OCI-LY3 (cell line): ENCODE results near the gene NOP9.
A peak's percentile ranks its signal among the peaks of the same experiment; 100 is the strongest.

Experiments used
- H2AFZ ChIP-seq: fragments of 200-600, 300-600 bp; shearing (Covaris generic); 2 replicates; pipeline ENCODE4 v1.6.0; 2014; ENCODE audit warnings: antibody characterized with exemption, low read depth, low read length
- H3K27ac ChIP-seq: fragments of 200-600, 300-600 bp; sonication (generic); 2 replicates; pipeline ENCODE4 v1.5.1; 2014; ENCODE audit warnings: mild to moderate bottlenecking, low read length, moderate library complexity, mixed read lengths
- H3K27me3 ChIP-seq: fragments of 200-600, 300-600 bp; sonication (generic); 2 replicates; pipeline ENCODE4 v1.6.1; 2014; ENCODE audit warnings: low read depth, low read length, mixed read lengths
- H3K36me3 ChIP-seq: fragments of 200-600, 300-600 bp; sonication (generic); replicated peaks from 2 replicates; pipeline ENCODE3; 2014; ENCODE audit warnings: low read depth, low read length, mixed read lengths
- H3K4me1 ChIP-seq: fragments of 300-600, 200-600 bp; sonication (generic); 2 replicates; pipeline ENCODE4 v1.6.1; 2014; ENCODE audit warnings: low read length, mixed read lengths
- H3K4me2 ChIP-seq: fragments of 200-600, 300-600 bp; sonication (generic); 2 replicates; pipeline ENCODE4 v1.6.1; 2014; ENCODE audit warnings: low read length, mixed read lengths
- H3K4me3 ChIP-seq: fragments of 300-600, 200-600 bp; sonication (generic); 2 replicates; pipeline ENCODE4 v1.5.1; 2014; ENCODE audit warnings: antibody characterized with exemption, mild to moderate bottlenecking, low read length, moderate library complexity
- H3K79me2 ChIP-seq: fragments of 300-600, 200-600 bp; shearing (Covaris generic); 2 replicates; pipeline ENCODE4 v1.6.1; 2014; ENCODE audit warnings: mild to moderate bottlenecking, low read length, mixed read lengths
- H3K9ac ChIP-seq: fragments of 300-600, 200-600 bp; shearing (Covaris generic); 2 replicates; pipeline ENCODE4 v1.6.0; 2014; ENCODE audit warnings: mild to moderate bottlenecking, low read length, moderate library complexity
- H3K9me3 ChIP-seq: fragments of 200-600, 300-600 bp; shearing (Covaris generic); 2 replicates; pipeline ENCODE4 v1.6.1; 2014; ENCODE audit warnings: low read length, mixed read lengths; ENCODE audit not compliant: insufficient read depth
- H4K20me1 ChIP-seq: fragments of 200-600, 300-600 bp; sonication (generic); 2 replicates; pipeline ENCODE4 v1.6.1; 2016; ENCODE audit warnings: low read length, mixed read lengths; ENCODE audit not compliant: insufficient read depth
- EZH2phosphoT487 ChIP-seq: fragments of 200-600 bp; shearing (Covaris generic); IDR thresholded peaks from 2 replicates; pipeline ENCODE4 v1.6.1; 2018; ENCODE audit warnings: antibody characterized with exemption, mixed run types, low read depth
- TF ChIP-seq, protein P1 (sequence below): fragments of 200-600, 300-600 bp; sonication (generic); IDR thresholded peaks from 2 replicates; pipeline ENCODE4 v1.5.1; 2014; ENCODE audit warnings: antibody characterized with exemption, low read length, low read depth

NOP9 gene

DNA sequence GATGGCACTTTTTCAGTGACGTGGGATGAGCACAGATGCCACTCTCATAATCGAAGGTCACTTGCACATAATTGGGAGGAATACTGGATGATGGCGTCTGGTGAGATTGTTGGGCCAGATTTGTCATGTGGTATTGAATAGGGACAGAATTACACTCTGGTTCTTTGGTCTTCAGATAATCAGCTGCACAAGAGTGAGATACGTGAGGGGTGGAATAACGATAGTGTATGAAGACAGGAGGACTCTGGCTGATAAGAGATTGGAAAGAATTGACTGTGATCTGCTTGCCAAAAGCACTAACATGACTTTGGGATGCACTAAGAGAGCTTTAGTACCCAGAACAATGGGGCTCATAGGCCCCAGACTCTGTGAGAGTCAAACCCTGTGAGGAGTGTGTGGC lies 21.2 kb upstream of the NOP9 start:
- TF ChIP-seq, protein P1, sequence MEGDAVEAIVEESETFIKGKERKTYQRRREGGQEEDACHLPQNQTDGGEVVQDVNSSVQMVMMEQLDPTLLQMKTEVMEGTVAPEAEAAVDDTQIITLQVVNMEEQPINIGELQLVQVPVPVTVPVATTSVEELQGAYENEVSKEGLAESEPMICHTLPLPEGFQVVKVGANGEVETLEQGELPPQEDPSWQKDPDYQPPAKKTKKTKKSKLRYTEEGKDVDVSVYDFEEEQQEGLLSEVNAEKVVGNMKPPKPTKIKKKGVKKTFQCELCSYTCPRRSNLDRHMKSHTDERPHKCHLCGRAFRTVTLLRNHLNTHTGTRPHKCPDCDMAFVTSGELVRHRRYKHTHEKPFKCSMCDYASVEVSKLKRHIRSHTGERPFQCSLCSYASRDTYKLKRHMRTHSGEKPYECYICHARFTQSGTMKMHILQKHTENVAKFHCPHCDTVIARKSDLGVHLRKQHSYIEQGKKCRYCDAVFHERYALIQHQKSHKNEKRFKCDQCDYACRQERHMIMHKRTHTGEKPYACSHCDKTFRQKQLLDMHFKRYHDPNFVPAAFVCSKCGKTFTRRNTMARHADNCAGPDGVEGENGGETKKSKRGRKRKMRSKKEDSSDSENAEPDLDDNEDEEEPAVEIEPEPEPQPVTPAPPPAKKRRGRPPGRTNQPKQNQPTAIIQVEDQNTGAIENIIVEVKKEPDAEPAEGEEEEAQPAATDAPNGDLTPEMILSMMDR = no peak
- TF ChIP-seq EZH2phosphoT487 = no peak
- no peaks in the 10 kb centered on the region for H4K20me1 ChIP-seq
- H3K4me1 ChIP-seq = peaks cover 46% of the 10 kb centered on the region
- peak overlapping the region; percentile 53; the same call in 1 of the 2 replicates for H3K4me2 ChIP-seq
- H3K36me3 ChIP-seq = no peaks in the 10 kb centered on the region
- H2AFZ ChIP-seq = no peak overlapping the region
- H3K9me3 ChIP-seq = no peaks in the 10 kb centered on the region
- no peak overlapping the region for H3K4me3 ChIP-seq
- no peaks in the 10 kb centered on the region for H3K79me2 ChIP-seq
- H3K27ac ChIP-seq = no peak overlapping the region
- no peaks in the 10 kb centered on the region for H3K27me3 ChIP-seq
- H3K9ac ChIP-seq = no peak overlapping the region

DNA sequence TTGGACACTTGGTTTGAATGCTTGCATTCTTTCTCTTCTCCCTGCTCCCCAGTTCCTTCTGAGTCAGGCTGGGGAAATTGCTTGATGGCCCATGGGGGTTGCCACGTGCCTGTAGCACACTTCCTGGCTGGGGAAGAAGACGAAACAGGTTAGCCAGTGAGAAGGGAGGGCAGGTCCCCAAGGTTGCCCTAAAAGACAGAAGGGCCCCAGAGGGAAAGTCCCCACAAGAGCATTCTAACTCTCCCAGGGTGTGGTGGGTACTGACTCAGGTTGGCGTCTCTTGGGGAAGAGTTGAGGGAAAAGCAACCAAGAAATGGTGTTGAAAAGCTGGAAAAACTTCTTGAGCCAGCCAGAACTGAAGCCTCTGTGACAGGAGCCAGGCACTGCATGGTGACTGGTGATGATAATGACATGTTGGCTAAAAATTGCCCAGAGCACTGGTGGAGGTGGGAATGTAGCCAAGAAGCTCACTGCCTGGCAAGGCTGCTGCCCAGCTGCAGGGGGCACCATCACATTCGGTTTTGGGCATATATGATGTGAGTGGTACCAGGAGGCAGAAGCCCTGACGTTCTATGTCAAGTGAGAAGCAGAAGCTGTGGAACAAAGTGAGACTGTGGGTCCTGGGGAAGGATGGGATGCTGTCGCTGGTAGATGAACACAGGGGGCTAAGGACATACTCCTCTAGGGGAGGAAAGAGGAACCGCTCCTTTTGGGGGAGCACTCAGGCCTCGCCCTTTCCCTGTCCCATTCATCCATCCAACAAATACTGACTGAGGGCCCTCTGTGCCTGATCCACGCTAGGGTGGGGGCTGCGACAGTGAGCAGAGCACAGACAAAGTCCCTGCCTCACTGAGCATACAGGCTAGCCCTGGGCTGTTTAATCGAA lies 20.1 kb upstream of the NOP9 start:
- Histone ChIP-seq H3K9me3 (no peaks in the 10 kb centered on the region), H2AFZ (0 out of 2 replicates have a peak overlapping the region, but pooled peaks have one; percentile 1), H3K4me2 (peak overlapping the region; percentile 53), H3K4me1 (peaks cover 35% of the 10 kb centered on the region), H3K4me3 (no peak overlapping the region), H3K79me2 (no peaks in the 10 kb centered on the region), H3K27ac (peak overlapping the region; percentile 17; the same call in 1 of the 2 replicates), H3K9ac (no peak overlapping the region), H4K20me1 (no peaks in the 10 kb centered on the region), H3K27me3 (no peaks in the 10 kb centered on the region), H3K36me3 (no peaks in the 10 kb centered on the region)
- TF ChIP-seq, protein P1 = peak; percentile 62
- no peak for TF ChIP-seq EZH2phosphoT487

DNA sequence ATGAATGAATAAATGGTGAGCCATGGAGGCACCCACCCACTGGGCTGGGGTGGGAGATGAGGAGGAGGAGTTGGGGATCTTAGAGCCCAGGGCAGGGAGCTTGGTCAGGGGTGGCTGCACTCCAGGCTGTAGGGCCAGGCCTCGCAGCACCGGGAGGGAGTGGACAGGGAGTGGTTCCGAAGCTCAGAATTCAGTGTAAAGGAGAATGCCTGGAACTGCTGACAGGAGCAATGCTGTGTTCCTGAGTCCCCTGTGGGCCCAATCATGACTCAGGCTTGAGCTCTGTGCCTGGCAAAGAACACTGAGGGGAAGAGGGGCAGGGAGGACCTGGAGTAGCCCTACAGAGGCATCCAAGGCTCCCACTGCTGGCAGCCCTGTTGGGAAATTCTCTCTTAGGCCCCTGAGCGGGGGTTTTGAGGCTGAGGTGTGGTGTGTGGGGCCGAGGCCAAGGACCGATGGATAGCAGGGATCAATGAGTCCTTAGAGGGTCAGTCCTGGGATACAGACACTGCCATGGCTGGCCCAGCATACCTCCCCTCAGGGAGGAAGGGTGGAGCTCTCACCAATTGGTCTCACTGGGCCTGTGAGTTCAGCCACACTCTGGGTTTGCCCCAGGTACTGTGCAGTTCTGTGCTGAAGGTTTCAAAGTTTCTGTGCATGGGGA lies 18.7 kb upstream of the NOP9 start:
- no peaks in the 10 kb centered on the region for H3K27me3 ChIP-seq
- no peaks in the 10 kb centered on the region for H3K36me3 ChIP-seq
- no peaks in the 10 kb centered on the region for H3K9me3 ChIP-seq
- no peaks in the 10 kb centered on the region for H4K20me1 ChIP-seq
- H3K4me3 ChIP-seq = no peak overlapping the region
- H3K79me2 ChIP-seq = no peaks in the 10 kb centered on the region
- no peak for TF ChIP-seq EZH2phosphoT487
- TF ChIP-seq, protein P1 = no peak
- H3K4me1 ChIP-seq = peaks cover 30% of the 10 kb centered on the region
- no peak overlapping the region for H2AFZ ChIP-seq
- no peak overlapping the region for H3K4me2 ChIP-seq
- no peak overlapping the region for H3K27ac ChIP-seq
- no peak overlapping the region for H3K9ac ChIP-seq

DNA sequence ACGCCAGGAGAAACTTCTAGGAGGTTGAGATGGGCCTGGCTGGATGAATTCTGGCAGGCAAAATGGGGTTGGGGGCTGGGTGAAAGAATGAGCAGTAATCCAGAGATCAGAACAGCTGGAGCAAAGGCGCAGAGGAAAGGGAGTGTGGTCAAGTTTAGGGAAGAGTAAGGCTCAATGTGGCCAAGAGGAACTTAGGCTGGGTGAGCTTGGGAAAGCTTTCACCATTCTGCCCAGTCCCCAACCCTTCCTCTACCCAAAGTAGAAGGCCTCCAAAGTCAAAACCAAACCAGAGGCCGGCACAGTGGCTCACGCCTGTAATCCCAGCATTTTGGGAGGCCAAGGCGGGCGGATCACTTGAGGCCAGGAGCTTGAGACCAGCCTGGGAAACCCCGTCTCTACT lies 18.0 kb upstream of the NOP9 start:
- H3K9ac ChIP-seq = no peak overlapping the region

More for the DNA sequence above, 18.0 kb upstream of the NOP9 start:
- Histone ChIP-seq H3K27me3 (no peaks in the 10 kb centered on the region), H3K4me3 (no peak overlapping the region), H4K20me1 (no peaks in the 10 kb centered on the region), H3K9me3 (no peaks in the 10 kb centered on the region), H3K4me1 (peaks cover 30% of the 10 kb centered on the region), H3K4me2 (no peak overlapping the region), H2AFZ (no peak overlapping the region), H3K27ac (no peak overlapping the region), H3K36me3 (no peaks in the 10 kb centered on the region), H3K79me2 (no peaks in the 10 kb centered on the region)
- TF ChIP-seq EZH2phosphoT487 = no peak
- TF ChIP-seq, protein P1 = no peak
